DMS79 treated with DMSO at 0.1 percent for 48 hours (cell line): ENCODE data around the gene SRRD.
"Not testable (repeated sequence)": the region's sequence is repeated elsewhere in the genome, so short reads cannot be mapped to it uniquely, and the experiment has no call there.

Experiments used
- DNase-seq: peaks from one replicate; lab custom pipeline; 2025; lab: John Stamatoyannopoulos, UW

SRRD gene

DNA sequence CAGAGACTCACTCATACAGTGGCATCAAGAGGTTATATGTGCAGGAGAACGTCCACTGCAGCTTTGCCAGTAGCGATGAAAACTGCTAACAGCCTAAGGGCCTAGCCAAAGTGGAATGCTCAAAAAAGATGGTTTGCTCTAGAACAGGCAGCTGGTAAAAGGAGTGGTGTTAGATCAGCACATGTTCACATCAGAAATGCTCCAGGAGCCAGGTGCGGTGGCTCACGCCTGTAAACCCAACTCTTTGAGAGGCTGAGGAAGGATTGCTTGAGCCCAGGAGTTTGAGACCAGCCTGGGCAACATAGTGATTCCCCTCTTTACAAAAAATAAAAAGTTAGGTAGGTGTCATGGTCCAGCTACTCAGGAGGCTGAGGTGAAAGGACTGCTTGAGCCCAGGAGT is 38.9 kb downstream of the SRRD start:
- no peak for DNase-seq

DNA sequence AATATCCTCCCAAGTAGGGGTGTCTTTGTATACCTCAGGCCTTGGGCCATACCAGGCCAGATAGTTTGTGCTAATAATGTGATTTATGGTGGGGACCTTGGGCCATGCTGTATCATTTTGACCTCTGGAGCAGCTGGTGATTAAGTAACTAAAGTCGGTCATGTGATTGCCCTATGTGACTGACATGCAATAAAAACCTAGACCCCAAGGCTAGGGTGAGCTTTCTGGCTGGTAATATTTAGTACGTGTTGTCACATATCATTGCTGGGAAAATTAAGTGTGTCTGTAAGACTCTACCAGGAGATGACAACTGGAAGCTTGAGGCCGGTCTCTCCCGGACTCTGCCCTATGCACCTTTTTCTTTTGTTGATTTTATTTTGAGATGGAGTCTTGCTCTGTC is 41.2 kb downstream of the SRRD start:
- DNase-seq = no peak

DNA sequence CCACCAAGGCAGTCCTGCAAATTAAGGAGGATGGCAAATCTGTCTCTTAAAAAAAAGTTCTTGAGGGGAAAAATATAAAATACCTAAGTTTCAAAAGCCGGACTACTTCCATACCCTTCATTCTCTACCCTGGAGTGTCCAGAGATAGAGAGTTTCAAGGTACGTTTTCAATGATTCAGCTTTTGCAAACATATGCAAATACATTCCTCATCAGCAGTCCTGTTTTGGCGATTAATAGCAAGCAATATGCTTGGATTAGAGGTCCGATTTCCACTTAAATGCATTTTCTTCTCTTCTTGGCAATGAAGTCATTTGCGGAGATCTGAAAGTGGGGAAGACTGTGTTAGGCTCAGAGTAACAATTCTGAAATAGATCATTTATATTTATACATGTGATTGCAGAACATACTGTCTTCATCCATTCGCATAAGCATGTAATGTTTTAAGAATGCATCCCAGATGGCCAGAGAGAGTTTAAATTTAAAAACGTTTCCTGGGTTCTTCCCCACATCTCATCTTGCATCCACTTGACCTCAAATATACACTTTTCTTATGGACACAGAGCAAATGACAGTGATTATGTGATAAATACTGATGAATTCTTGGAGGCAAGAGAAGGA is 42.4 kb downstream of the SRRD start:
- no peak for DNase-seq

DNA sequence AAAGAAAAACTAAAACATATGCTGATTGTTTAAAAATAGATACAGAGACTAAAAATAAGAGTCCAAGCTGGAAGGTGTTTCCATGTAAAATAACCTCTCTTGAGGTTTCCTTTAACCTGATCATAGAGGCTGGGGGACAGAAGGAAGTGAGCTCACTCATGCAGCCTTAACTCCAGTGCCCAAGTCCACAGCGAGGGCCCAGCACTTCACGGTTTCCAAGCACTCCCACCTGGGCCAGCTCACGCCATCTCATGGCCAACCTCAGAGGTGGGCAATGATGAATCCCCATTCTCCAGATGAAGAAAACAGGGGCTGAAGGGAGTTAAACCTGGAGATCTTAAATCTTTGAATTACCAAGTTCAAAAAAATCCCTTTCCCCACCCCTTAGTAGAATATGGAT is 43.5 kb downstream of the SRRD start:
- no peak for DNase-seq

DNA sequence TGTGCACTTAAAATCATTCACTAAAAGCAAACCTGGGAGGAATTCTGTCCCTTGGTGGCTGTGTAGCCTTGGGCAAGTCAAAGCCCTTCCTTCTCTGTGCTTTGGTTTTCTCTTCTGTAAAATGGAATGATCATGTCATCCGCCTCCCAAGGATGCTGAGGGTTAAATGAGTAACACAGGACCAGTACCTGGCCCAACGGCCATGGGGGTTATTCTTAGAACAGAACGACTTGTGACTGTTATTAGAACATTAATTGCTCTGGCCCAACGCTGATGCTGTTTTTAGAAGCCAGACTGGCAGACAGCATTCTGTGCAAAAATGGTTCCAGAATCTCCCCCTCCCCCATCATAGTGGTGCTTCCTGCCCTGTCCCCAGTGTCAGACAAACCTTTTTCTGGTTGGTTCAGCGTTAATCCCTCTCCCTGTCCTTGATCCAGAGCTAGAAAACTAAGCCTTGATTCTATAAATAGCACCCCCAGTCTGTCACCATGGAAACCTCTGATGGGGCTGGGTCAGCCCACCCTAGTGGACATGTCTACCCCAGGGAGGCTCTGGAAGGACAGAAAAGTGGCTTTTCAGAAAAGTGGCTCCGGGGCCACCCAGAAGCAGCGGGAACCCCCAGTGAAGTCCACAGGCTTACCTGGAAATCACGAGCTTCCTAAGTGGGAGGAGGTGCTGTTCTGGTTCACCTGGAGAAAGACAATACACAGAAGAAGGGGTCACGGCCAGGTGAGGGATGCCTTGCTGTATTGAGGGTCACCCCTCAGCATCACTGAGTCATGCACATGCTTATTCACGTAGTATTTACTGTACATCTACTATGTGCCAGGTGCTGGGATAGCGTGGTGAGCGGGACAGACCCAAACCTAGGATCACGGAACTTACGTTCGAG is 44.1 kb downstream of the SRRD start:
- no peak for DNase-seq

DNA sequence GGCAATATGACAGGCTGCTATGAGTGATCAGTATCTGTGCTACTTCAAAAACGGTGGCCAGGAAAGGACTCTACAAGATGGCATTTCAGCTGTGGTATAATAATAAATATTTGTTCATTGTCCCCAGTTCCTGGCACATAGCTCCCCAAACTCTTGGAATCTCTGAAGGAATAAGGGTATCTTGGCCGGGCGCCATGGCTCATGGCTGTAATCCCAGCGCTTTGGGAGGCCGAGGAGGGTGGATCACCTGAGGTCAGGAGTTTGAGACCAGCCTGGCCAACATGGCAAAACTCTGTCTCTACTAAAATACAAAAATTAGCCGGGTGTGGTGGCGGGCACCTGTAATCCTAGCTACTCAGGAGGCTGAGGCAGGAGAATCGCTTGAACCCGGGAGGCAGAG is 44.8 kb downstream of the SRRD start:
- DNase-seq = not testable (repeated sequence)

DNA sequence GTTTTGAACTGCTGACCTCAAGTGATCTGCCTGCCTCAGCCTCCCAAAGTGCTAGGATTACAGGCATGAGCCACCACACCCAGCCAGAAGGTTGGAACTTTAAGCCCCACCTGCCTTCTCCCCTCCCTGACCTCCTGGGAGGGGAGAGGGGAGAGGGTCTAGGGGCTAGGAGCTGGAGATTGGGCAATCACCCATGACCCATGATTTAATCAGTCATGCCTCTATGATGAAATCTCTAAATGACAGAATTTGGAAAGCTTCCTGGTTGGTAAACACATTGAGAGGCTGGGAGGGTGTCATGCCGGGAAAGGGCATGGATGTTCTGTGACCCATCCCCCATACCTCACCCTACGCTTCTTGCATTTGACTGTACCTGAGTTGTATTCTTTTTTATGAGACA is 45.7 kb downstream of the SRRD start:
- no peak for DNase-seq

DNA sequence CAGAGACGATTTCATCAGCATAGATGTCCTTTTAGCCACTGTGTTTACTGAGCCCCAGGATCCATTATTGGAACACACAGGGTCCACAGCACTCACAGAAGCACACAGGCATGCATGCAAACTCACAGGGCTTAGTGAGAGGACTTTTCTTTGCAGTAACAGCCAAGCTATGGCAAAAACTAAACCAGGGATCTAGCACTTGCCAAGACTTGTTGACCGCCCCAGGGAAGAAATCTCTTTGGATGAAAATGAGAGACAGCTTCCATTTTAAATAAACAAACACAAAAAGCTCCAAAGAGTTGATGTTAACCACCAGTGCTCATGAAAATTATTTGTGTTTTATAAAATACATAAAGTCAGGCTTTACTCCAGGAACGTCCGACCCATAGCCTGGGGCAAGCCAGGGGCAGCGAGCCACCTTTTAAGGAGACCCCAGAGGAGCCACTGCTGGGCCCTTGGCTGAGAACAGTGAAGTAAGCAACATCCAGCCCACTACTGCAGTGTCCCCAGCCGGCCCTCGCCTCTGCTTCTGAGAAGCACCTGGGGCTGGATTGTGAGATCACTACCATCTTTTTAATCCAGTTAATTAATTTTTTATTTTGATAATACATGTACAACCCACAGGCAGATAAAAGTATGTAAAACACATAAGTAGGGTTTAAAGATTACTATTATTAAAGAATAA is 50.6 kb downstream of the SRRD start:
- DNase-seq = no peak

DNA sequence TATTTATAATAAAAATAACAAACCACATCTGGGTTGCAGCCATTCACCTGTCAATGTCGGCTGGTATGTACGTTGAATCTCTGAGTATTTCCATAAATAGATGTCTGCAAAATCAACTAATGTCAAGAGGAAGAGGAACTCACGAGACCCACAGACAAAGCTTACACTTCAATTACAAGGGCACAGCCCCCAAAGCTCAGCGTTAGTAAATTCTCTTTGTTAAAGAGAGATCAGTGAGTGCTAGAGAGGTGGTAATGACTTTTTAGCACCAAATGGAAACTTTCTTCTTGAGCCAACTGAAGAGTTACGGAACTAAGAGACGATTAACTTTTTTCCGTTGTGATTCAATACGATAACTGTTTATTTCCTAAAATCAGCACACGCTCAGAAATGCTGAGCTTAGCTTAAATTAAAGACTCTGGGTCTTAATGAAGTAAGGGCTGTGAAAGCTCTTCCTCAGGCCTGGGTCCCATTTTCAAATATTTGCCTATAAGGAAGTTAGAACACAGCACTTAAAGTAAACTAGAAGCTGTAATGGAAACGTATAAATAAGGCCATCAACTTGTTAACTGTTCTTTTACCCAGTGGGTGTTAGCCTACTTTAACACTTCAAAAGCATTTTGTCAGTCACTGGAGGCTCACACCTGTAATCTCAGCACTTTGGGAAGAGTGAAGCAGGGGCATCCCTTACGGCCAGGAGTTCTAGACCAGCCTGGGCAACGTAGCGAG is 51.4 kb downstream of the SRRD start:
- DNase-seq = no peak

DNA sequence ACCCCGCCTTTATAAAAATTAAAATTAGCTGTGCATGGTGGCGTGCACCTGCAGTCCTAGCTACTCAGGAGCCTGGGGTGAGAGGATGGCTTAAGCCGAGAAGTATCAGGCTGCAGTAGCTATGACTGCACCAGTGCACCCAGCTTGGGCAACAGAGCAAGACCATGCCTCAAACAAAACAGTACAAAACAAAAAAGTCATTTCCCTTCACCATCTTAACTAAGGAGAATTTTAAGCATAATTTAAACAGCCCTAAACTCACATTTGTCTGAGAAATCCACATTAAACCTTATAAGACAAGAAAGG is 51.9 kb downstream of the SRRD start:
- DNase-seq = no peak

DNA sequence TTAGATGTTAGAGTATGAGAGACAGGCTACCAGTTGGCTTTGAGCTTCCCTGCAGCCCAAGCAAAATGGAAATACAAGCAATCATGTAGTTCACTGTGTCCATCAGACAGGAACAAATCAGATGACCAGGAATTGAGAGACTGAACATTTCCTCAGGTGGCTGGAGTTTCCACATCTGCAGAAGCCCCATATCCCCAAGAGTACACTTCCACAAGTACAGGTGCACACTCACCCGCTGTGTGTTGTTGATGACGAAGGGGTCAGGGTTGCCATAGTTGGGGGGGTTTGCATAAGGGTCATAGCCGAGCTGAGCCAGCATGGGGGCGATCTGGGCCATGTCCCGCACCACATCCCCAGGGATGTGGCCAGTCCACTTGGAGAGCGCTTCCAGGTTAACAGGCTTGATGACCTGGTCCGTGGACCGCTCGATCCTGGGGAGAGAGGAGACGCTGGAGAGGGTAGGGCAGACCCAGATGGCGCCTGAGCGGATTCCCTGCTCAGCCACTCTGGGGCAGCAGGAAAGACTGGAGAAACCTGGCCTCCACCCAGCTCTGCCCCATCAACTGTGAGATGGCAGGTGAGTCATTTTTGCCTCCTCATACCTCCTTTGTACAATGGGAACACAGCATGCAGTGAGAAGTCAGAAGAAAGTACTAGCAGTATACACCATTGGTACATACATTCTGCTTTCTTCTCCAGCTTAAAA is 52.5 kb downstream of the SRRD start:
- DNase-seq = no peak

DNA sequence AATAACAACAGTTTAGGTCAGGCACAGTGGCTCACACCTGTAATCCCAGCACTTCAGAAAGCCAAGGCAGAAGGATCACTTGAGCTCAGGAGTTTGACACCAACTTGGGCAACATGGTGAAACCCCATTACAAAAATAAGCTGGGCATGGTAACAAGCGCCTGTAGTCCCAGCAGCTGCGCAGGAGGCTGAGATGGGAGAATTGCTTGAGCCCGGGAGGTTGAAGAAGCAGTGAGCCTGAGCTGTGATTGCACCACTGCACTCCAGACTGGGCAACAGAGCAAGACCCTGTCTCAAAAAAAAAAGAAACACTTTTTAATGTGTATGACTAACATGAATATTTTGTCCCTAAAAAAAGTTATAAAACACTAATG is 53.1 kb downstream of the SRRD start:
- no peak for DNase-seq

DNA sequence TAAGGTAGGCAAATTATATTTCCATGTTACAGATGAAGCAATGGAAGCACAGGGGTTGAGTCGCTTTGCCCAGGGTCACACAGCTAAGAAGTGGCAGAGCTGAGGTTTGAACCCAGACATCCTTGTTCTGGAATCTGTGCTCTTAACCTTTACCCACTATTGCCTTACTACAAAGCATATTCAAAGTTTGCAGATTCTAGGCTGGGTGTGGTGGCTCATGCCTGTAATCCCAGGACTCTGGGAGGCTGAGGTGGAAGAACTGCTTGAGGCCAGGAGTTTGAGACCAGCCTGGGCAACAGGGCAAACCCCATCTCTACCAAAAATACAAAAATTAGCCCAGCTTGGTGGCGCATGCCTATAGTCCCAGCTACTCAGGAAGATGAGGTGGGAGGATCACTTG is 56.4 kb downstream of the SRRD start:
- DNase-seq = no peak

DNA sequence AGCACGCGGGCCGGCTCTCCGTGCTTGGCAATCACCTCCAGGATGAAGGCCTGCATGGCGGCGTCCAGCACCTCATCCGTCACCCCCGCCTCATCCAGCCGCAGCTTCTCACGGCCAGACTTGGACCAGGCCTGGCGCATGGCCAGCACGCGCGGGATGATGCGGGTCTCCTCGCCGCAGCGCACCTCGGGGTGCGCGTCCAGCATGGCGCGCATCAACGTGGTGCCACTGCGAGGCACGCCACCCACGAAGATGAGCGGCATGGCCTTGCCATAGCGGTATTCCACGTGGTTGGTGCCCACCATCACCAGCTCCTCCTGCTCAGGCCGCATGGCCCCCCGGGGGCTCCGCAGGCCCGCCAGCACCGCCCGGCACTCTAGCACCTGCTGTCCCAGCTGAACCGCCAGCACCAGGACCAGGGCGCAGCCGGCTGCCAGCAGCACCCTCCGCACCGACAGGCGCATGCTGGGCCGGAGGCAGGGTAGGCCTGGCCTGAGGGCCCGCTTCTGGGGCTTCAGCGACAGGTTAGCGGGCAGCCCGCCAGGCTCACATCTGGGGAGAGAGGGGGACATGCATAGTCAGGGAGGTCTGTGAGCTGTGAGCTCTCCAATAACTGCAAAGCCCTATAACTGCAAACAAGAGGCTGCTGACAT is 57.6 kb downstream of the SRRD start:
- no peak for DNase-seq

DNA sequence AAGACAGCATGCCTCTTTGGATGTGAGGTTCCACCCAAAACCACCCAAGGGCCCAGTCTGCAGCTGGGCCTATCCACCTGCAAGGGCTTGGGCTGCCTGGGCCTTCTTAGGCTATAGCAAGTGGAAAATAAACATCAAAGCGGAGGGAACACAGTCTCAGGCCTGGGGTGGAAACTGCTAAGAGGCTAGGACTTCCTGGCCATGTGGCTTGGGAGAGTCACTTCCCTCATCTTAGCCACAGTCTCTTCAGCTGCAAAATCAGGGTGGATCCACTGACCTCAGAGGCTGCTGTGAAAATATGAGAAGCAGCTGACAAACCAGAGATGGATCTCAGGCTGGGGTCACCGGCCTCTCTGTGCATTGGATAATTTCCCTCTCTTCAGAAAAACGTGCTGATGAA is 59.2 kb downstream of the SRRD start:
- no peak for DNase-seq
